Activated CD4-positive, alpha-beta T cell treated with anti-CD3 and anti-CD28 coated beads, Interleukin-2, amount 50 U/mL, for 24 hours (primary cell): Measurements from ENCODE around the gene STX18.
"Not testable (repeated sequence)": the region's sequence is repeated elsewhere in the genome, so short reads cannot be mapped to it uniquely, and the experiment has no call there.

Source experiments
- DNase-seq, 2 donors: peaks; one replicate each; pipeline ENCODE4 v3.0.0-alpha.2; 2020; ENCODE audit warnings: low read depth in 1 of 2, low spot score in 1 of 2

Gene STX18

DNA sequence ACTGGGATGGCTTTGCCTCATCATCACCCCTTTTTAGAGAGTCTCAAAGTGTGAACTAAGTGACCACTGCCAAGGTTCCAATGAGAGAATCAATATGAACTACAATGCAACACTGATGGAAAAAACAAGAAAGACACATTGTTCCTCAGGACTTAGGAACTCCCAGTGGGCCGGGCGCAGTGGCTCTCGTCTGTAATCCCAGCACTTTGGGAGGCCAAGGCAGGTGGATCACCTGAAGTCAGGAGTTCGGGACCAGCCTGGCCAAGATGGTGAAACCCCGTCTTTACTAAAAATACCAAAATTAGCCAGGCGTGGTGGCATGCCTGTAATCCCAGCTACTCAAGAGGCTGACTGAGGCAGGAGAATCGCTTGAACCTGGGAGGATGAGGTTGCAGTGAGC, 119.7 kb downstream of the STX18 start:
- not testable (repeated sequence) for DNase-seq

DNA sequence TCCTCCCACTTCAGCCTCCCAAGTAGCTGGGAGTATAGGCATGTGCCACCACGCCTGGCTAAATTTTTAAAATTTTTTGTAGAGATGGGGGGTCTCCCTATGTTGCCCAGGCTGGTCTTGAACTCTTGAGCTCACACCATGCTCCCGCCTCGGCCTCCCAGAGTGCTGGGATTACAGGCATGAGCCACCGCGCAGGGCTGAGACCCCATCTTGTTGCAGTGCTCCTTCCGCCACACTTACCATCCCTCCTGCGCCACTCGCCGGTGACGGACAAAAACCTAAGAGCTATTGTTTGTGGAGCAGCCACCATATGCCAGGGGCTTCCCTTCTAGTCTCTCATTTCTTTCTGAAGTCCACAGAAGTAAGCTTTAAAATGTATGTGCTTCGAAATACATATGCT, 120.5 kb downstream of the STX18 start:
- no peak for DNase-seq

DNA sequence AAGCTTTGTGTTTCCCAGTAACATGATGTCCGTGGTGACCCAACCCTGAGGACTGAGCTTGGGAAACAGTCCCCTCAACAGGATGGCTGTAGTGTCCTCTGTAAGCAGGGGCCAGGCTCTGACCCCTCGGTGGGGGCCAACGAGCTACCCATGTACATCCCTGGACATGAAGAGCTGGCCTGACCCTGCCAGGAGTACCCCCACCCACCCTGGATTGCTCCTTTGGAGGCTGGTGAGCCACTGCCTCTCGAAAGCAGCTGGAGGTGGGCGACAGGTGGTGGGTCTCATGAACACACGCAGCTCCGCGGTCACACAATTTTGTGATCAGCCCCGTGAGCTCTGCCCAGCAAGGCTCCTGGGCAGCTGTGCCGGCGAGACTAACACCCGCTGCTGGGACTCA, 121.4 kb downstream of the STX18 start:
- no peak for DNase-seq

DNA sequence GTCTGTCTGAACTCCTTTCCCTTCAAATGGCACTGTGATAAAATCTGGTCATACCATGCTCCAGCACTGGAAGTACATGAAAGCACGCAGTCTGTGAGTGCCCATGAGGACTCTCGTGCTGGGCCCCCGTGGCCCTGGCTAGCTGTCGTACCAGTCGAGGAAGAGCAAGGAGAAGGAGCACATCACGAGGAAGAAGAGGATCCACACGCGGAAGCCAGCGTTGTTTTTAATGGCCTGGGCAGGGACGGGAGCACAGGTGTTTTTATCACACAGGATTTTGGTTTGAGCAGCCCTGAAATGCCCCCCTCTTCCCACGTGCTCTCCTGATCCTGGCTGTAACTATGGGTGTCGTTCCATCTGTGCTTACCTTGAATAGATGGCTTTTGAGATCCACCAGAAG, 122.0 kb downstream of the STX18 start:
- no peak for DNase-seq

DNA sequence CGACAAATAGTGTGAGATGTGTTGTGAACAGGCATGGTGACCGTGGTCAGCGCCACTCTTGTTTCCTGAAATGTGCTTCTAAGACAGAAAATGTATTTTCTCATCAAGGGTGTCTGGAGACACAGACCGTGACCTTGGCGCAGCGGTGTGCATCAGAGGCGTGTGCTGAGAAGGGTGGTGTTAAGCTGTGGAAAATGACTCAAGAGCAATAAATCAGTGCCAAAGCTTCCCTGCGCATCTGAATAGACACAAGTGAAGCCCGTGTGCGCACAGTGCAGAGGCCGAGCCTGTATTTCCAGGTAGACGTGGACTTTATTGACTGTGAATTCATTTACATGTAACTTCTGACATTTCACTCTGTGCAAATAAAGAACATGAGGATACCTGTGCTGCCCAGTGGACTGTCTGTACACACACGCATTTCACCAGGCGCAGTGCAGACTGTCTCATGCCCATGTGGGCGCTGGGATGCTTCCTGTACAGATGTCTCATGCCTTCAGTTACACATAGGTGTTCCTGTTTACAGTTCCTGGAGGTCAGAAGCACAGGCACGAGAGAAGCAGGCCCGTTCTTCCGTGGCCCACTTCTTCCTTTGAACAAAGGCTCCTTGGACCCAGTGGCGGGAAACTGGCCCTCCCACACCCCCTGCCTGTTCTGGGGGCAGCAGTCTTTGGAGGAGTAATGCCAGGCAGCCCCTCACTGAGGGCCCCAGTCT, 123.0 kb downstream of the STX18 start:
- no peak for DNase-seq

DNA sequence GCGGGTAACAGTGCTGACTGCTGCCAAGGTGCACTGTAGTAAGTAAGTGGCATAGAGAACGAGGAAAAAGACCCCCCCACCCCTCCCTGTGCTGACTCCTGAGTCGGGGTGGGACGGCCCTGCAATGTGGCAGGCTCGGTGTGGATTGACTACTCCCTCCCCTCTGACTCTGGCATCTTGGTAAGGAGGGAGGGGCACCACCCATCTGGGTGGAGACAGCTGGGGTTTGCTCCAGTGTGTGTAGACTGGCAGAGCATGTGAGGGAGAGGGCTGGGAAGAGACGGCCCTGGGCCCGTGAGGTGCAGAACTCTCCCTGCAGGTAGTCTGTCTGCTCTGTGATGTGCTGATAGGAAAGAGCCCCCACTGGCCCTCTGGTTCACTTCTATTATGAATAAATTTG, 124.0 kb downstream of the STX18 start:
- no peak for DNase-seq

DNA sequence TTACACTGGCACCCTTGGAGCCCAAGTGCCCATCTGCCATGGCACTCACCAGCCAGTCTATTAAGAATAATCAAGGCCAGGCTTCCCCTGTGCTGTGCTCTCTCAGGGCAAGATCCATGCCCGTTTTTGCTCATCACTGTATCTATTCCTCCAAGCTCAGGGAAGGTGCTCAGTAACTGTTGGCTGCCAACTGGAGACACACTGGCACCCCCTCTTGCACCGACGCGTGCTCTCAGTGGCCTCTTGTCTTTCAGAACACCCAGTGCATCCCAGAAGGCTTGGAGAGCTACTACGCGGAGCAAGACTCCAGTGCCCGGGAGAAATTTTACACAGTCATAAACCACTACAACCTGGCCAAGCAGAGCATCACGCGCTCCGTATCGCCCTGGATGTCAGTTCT, 124.9 kb downstream of the STX18 start:
- DNase-seq, result no peak

DNA sequence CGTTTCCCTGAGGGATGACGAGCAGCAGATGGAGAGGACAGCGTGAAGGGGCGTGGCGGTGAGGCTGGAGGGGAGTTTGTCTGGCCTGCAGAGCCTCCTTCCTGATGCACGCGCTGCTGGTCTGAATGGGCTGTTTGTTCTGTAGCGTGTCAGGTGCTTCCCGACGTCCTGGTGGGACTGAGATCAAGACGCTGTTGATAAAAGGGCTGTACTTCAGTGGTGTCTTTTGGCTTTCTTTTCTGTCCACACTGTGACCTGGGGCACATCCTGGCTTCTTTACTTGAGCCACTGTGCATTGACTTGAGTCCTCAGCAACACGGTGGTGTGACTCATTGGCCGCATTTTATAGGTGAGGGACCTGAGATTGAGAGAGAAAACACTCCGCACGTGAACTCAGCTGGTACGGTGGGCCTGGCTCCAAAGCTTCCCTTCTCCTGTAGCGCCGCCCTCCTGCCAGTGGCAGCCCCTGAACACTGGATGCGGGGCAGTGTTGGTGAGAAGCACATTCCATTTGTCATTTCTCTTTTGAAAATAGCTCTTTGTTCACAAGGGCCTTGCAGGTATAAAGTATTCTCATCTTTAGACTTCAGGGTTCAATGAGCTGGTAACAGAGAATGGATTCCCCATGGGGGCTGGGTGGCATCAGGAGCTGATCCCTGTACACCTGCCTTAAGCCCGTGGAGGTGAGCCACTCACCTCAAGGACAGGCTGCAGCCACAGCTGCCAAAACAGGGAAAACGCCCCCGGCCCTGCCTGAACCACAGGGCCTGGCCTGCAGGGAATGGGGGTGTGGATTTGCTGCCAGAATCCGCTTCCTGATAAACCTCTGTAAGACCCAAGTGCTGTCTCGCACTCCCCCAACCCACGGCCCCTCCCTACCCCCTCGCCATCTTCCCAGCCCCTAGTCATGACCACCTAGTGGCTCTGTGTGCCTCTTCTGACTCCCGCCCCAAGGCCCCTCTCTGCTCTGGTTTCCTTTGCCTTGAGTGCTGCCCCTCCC, 125.7 kb downstream of the STX18 start:
- DNase-seq, result no peak

DNA sequence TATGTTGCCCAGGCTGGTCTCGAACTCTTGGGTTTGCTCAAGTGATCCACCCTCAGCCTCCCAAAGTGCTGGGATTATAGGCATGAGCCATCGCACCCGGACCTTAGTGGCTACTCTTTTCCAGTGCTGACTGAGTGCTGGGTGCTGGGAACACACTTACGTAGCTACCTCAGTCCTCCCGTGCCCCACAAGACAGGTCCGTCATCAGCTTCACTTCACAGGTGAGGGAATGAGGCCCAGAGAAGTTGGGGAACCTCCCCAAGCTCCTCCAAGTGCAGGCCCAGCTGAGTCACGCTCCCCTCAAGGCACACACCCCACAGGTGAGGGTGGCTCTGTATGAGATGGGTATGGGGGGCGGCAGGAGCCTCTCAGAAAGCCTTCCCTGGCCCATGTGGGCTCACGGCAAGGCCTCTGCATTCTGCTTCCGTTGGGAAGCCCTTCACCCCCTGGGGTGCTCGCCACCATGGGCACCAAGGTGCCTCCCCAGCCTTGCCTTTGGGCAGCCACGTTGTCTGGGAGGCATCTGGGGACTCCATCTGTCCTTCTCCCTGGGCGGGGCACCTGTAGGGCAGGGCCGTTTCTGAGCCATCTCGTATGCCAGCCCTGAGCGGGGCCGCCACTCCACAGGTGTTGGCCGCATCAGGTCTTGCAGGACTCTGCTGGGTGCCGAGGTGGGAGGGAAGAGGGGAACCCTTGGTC, 126.6 kb downstream of the STX18 start:
- DNase-seq, result no peak

DNA sequence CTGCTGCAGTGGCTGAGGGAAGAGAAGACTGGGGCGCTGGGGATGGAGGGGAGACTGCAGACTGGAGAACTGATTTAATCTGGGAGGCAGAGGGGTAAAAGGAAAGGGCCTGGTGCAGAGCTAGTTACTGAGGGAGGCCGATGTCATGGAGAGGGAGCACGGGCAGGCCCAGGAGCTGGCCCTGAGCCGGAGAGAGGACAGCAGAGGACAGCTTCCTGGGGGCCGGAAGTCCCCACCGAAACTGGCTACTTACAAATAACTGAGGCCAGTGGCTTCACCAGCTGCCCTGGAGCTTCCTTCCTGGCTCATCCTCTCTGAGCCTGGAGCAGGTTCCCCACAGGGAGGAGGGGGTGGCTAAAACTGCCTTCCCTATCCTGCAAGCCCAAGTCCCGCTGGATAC, 128.0 kb downstream of the STX18 start:
- no peak for DNase-seq

DNA sequence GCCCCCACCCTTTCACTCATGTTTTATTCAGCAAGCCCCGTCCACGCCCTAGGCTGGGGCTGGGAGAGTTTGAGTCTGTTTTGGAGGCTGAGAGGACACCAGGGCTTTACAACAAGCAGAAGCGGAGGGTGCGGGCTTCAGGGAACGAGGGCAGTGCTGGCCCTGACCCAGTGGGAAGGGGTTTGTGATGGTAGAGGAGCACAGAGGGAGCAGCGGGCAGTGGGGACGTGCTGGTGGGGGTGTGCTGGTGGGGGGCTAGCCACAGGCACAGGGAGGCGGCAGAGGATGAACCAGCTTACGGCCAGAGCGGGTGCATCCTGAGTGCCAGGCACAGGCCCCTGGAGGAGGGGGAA, 128.5 kb downstream of the STX18 start:
- no peak for DNase-seq

DNA sequence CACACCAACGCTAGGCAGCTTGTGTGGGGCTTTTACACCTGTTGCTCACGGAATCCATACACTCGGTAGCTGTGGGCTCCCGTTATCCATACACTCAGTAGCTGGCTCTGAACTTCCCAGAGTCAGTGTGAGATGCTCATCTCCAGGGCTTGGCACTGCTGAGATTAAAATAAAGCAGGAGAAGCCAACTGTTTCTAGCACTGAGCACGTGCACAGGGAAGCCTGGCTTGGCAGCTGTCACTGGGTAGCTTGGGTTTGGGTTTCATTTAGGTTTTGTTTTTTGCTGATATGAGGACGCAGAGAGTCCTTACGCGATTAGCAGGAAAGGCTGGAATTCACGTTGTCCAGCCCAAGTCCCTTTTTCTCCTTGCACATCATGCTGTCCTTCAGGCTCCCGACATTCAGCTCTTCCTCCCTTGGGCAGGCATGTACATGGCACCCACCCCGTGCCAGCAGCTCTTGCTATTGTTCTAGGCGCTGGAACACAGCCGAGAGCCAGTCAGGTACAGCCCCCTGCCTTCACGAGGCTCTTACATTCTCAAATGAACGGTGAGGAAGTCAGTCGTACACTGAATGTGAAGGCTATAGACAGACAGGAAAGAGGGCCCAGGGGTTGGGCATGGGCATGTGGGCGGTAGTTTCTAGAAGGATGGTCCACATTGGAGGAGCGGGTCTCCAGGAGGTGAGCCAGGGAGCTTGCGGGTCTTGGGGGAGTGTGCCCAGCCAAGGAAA, 129.0 kb downstream of the STX18 start:
- DNase-seq, result no peak

DNA sequence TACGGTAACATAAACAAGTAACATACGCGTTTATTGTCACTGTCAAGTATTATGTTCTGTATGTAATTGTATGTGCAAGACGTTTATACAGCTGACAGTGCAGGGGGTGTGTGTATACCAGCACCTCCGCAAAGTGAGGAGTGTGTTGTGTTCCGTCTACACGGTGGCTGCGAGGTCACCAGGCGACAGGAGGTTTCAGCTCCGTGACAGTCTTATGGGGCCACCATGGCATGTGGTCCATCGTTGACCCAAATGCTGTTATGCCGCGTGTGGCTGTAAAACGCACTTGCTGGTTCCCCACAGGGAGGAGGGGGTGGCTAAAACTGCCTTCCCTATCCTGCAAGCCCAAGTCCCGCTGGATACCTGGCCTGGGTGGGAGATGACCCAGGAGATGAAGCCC, 129.9 kb downstream of the STX18 start:
- DNase-seq, result no peak

DNA sequence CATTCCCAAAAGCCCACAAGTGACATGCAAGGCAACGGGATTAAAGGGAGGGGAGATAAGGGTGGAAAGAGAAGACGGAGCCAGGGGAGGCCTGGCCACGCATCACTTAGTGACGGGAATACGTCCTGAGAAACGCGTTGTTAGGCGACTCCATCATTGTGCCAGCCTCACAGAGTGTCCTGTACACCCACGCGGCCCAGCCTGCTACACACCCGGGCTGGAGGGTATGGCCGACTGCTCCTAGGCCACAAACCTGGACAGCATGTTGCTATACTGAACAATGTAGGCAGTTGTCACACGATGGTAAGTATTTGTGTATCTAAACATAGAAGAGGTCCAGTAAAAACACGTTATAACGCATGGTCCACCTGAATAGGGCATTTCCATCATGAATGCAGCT, 131.6 kb downstream of the STX18 start:
- no peak for DNase-seq

DNA sequence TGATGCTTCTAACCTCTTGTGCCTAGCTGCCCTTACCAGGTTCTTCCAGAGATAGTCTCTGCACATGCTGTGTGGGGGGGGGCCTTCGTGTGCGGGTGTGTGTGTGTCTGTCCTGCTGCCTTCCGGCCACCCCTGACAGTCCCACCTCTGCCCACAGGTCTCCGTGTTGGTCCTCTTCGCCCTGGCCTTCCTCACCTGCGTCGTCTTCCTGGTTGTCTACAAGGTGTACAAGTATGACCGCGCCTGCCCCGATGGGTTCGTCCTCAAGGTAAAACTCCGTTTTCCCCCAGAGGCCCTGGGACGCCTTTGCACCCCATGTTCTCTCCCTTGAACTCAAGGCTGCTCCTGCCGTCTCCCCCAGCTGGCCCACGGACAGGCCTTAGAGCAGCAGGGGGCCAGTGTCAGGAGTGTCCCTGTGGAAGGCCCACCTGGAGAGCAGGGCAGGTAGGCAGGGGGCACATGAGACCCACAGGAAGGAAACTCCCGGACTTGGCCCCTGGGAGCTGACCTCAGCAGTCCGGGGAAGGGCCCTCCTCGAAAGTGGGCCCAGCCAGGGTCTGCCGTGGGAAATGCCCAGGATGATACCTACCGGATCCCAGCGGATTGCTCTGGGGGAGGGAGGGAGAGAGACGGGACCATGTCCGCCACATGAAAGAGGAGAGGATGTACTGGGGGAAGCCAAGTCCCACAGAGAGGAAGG, 132.3 kb downstream of the STX18 start:
- no peak for DNase-seq

DNA sequence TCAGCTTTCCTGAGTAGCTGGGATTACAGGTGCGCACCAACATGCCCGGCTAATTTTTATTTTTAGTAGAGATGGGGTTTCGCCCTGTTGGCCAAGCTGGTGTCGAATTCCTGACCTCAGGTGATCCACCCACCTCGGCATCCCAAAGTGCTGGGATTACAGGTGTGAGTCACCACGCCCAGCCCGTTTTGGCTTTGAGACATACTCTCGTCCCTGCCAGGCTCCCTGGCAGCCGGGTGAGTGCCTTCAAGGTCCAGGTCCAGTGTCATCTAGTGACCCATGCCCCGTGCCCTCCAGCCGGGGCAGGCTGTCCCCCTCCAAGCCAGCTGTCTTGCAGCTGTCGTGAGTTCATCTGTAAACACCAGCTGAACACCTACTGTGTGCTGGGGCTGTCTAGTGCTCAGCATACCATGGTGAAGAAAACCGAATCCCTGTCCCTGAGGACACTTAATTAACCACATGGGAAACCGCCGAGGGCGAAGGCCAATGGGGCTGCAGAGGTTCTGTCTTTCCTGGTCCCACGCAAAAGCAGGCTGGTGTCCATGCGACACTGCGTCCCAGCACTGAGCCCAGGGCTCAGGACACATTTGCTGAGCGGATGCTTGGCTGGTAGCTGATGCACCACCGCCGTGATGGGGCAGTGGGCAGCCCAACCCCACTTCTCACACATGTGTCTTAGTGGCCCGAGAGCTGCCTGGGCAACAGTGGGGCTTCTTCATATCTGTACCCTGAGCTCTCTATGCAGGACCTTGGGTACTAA, 133.1 kb downstream of the STX18 start:
- DNase-seq, result no peak

DNA sequence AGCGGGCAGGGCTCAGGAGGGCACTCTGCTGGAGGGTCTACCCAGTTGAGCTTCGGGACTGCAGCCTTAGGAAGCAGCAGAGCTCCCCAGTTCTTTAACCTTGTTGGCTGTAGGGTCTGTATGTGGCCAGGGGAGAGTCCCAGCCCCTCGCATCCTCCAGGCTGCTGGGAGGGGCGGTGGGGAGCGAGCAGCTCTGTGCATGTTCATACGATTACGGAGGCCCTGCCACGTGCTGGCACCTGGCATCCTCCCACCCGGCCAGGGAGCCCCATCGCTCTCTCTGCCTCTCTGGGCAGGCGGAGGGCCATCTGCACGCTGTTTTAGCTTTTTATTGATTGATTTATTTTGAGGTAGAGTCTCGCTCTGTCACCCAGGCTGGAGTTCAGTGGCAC, 133.7 kb downstream of the STX18 start:
- DNase-seq, result no peak

DNA sequence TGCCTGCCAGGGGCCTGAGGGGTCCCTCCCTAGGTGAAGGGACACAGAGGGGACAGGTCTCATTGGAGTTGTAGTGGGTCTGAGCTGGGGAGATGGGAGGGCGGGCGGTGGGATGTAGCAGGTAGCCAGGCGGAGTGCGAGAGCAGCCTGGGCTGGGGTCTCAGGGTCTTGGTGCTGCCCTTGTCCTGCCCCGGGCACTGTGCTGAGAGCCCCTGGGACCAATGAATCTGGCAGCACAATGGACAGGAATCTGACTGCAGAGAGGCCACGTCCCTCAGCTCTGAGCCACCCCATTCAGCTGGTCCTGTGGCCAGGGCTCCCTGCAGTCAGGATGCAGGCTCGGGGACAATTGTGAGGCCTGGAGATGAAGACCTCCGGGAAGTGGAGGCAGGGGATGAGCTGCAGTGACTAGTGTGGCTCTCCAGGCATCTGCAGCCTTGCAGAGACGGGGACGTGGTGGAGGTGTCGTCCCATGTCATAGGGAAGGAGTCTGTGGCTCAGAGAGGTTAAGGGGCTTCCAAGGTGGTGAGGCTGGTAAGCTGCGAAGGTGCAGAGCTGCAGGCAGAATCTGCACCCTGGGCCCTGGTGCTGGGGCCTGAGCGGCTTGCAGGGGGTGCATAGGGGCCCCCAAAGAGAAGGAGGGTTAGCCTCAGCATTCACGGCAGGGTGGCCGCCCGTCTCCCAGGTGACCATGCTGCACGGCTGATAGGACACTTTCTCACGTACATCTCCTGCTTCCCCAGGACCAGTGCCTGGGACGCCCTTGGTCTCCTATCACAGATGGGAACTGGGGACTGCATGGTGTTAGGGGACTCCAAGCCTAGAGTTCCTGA, 134.3 kb downstream of the STX18 start:
- DNase-seq, result no peak
